GM21576 (cell line): ENCODE data around the gene AP1S2.

Experiments used
- ATAC-seq: cut with Tn5 transposase; IDR thresholded peaks from one replicate; pipeline ENCODE4 v1.9.1; 2021; ENCODE audit warnings: mild to moderate bottlenecking, moderate library complexity; ENCODE audit not compliant: unreplicated experiment

AP1S2 gene

DNA sequence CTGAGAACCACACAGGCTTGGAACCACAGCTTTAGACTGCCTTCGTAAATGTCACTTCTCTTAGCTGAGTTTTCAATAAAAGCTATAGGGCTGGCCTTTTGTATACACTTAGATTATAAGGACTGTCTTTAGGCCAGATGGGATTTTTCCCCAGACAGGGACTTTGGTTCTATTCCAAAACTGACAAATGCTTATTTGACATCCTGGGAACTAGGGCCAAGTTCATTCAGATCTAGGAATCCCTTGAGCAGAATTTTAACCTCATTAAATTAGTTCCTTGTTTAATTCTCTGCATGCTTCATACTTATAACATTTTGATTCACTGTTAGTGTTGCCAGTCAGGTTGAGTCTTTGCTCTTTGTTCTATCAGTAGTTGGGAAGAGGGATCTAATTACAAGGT lies 41.2 kb downstream of the AP1S2 start:
- no peak for ATAC-seq

DNA sequence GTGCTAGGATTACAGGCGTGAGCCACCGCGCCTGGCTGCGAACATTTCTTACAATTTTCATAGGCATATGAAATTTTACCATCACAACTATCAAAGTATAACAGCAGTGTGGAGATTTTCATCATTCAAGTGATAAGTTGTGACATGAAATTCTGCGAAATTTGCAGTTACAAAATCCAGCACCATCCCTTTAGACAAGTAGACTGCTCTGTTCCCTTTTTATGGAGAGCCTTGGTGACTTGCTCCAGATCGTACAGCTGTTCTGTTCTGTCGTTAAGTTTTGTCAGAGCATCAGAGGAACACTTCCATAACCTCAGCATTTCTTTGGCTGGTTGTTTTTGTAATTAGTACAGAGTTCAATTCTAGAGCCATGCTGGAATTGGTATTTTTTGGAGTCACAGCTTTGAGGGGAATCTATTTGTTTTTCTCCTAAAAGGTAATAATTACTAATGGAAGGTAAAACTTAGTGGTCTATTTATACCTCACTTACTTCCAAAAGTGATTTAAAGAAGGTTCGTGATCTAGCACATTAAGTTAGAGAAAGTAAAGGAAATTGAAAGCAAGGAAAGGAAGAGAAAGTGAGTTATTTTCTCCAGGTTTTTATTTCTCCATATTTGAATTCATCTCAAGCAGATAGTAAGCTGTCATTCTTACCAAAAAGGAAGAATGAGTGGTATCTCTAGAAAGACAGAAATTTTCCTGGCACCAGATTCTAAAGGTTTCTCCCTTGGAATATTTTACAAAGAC lies 42.2 kb downstream of the AP1S2 start:
- ATAC-seq = no peak

DNA sequence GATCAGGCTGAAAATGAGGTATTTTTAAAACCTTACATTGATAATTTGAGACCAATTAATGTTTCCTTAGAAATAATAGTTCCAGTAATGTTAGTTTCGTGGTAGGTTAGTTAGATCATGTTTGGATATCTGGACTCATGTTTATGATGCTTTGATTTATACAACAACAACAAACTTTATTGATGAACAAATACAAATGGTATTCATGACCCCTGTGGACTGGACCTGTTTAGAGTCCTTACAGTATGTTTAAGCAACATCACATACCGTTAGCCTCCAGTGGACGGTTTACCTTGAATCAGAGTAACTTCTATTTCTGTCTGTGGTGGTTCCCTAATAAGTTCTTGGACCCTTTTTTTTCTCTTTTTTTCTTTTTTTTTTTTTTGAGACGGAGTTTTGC lies 46.4 kb downstream of the AP1S2 start:
- ATAC-seq = no peak

DNA sequence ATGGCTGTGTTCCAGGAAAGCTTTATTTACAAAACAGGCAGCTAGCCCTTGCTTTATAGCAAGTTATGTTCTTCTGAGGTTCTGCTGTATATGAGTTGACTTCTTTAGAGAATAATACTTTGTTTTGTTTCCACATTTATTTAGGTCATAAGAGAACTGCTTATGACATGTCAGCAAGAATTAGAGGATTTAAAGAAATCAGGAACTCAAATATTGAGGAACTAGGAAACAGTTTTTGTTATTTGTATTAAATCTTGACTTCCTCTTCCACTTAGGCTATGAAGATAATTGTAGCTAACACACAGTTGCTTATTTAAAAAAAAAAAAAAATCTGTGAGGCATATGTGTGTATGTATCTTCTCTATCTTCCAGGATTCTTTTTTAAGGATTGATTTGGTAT lies 50.0 kb downstream of the AP1S2 start:
- no peak for ATAC-seq

DNA sequence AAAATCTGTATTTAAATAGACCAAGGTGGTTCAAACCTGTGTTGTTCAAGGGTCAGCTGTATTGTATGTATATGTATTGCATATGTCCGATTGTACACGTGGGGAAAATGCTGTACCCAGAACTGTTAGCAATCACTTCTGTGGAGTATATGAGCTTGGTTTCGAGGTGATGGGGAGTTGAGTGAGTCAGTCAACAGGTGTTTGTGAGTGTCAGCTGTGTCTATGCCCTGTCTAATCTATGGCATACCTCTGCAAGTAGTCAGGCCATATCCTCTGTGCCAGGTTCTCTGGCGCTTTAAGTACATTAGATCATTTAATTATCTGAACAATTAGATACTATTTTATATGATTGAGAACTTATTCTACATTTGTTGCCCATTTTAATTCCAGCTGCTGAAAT lies 56.9 kb downstream of the AP1S2 start:
- no peak for ATAC-seq

DNA sequence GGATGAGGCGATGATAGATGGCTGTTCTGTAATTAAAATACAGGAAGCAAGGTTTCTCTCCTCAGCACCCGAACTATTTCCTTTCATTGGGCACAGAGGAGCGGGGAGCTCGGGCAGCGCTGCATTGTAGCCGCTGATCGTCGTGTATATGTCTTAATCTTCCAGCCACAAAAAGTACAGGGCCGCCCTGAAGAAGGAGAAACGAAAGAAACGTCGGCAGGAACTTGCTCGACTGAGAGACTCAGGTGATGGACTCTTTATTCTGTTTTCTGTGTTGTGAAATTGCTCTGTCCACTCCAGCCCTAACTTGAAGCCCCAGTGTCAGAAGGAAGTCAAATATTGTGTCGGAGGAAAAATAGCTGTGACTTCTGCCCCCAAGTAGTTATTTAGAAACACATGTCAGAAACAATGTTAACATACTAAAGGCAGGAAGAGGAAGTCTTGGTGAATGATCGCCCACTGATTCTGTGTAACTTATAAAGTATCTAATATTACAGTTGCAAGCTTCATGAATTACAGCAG lies 63.8 kb downstream of the AP1S2 start:
- peak; percentile 22 for ATAC-seq

DNA sequence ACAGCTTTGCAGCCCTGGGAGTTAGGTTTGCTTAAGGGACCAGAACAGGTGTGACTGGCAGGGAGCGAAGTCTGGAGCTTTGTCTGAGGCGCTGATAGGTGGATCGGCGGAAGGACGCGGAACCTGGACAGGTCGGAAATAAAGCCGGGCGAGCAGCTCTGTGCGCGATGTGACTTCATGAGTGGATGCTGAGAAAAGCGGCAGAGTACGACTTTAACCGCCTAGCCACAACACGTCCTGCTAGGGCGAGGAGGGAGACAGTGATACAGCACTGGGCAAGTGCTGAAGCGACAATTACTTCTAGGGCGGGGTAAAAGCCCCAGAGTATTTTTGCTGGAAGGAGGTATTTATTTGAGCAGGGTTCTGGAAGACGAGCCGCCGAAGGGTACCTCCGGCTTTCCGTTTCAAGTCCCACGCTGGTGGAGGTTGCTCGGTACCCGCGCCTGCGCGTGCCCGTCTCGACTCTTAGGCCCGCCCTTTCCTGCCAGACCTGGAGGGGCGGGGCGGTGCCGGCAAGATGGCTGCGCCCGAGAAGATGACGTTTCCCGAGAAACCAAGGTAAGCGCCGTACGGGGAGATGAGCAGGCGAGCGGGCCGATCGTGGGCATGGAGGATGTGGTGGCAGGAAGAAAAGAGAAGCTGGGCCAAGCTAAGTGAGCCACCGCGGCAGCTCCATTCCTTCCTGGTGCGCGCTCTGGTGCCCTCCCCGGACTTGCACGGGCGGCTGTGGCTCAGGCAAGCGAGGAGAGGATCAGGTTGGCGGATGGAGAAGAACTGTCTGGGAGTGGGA lies 64.4 kb downstream of the AP1S2 start, which contains the start of gene ZRSR2:
Gene ZRSR2 (plus strand): TSS at position 506 of the 790 bp plus-strand sequence. CDS start 12 bp downstream, at position 518.
- peak; percentile 95 for ATAC-seq

DNA sequence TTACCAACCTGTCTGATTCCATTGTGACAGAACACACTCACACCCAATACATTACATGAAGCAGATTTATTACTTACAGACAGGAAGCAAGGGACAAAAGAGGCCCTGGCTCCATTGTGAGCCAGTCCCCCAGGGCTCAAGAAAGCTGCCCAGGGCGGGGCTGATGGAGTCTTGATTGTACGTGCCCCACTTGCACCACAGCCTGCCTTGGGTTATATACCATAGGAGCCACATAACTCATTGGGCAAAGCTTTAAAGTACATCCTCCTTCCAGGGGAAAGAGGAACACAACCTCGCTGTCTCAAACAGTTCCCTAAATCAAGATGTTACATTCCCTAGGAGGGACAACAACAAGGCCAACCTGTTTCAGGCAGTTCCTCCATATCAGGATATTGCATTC lies 67.7 kb downstream of the AP1S2 start:
- ATAC-seq = no peak

DNA sequence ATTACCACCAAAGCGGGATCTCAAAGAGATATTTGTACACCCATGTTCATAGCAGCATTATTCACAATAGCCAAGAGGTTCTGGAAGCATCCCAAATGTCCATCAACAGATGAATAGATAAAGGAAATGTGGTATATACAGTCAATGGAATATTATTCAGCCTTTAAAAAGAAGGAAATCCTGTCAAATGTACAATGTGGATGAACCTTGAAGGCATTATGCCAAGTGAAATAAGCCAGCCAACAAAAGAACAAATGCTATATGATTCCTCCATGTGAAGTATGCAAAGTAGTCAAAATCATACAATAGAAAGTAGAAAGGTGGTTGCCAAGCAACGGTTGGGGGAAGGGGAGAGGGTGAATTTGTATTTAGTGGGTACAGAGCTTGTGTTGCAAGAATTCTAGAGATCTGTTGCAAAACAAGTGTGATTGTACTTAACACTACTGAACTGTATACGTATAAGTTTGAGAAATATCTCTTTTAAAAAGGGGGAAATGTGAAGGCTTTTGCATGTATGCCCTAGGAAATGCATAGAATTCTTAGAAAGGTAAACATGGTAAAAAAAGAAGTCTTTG lies 69.3 kb downstream of the AP1S2 start:
- ATAC-seq = no peak

DNA sequence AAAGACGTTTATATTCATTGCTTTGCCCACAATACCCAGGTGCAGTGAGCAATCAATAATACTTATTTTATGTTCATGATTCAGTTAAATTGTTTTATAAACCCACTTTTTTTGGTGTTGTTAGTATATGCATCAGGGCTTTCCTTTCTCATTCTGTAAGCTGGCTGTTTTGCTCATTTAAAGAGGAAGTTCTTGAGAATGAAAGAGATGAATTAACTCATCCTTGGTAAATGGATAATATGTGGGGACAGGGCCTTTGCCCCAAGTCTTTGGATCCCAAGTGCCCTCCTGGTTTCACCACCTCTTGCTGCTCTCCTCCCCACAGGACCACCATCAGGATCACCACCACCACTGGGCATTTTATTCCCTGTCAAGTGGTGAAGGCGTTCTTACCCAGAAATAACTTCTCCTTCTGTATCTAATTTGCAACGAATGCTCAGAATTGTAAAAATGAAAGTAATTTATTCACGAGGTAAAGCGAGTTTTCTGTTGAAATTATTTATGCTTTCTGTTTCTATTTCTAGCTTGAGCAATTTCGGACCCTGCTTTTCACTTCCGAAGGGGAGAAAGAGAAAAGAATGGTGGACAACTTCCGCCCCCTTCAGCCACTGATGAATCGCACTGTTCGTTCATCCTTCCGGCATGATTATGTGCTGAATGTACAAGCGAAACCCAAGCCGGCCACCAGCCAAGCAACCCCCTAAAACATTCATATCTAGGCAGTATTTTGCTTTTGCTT lies 72.5 kb downstream of the AP1S2 start:
- peak; percentile 91 for ATAC-seq
